GM18873 (cell line): ENCODE measurements around the gene SPIRE1.

Experiments
- ATAC-seq: cut with Tn5 transposase; IDR thresholded peaks from one replicate; pipeline ENCODE4 v1.9.1; 2021; ENCODE audit warnings: mild to moderate bottlenecking, moderate library complexity, moderate number of reproducible peaks; ENCODE audit not compliant: unreplicated experiment, low FRiP score

Gene SPIRE1

DNA sequence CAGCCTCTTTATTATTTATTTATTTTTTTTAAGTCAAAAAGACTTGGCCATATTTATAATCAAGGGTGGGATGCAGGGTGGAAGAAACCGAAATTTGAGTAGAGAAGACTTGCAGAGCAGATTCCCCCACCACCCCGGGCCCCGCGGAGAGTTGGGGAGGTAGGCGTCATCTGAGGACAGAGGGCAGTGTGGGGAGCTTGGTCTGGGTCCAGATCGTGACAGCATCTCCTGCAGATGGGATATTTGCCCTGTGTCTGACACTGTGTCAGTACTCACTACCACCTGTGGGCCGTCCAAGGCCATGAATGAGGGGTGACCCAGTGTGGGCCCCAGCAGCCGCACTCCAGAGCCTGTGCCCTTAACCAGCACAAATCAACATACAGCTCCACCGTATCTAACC, 260.7 kb downstream of the SPIRE1 start:
- no peak for ATAC-seq
